ENCODE data around the gene PRKAR1A.

DNA sequence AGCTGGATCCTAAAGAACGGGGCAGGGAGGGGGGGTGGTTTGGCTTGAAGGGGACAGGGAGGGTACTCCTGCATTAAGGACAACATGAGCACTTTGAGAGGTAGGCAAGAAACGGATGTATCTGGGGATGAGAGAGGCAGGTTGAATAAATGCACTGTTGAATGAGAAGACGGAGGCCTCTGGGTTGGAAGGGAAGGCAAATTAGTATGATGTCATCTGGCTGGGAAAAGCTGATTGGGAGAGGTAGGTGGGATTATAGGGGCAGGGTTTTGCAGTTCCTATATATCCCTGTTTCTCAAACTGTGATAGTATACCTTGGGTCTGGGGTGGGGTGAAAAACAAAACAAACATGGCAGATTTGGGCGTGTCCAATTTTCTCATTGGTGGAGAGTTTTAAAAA is 44.3 kb downstream of the PRKAR1A start:
- TF ChIP-seq, protein P1, sequence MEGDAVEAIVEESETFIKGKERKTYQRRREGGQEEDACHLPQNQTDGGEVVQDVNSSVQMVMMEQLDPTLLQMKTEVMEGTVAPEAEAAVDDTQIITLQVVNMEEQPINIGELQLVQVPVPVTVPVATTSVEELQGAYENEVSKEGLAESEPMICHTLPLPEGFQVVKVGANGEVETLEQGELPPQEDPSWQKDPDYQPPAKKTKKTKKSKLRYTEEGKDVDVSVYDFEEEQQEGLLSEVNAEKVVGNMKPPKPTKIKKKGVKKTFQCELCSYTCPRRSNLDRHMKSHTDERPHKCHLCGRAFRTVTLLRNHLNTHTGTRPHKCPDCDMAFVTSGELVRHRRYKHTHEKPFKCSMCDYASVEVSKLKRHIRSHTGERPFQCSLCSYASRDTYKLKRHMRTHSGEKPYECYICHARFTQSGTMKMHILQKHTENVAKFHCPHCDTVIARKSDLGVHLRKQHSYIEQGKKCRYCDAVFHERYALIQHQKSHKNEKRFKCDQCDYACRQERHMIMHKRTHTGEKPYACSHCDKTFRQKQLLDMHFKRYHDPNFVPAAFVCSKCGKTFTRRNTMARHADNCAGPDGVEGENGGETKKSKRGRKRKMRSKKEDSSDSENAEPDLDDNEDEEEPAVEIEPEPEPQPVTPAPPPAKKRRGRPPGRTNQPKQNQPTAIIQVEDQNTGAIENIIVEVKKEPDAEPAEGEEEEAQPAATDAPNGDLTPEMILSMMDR (IDR thresholded peaks at IDR 0.05) = no peak
- no peak for TF ChIP-seq POLR2A (IDR thresholded peaks at IDR 0.05)
